ENCODE results near the gene DIRAS3.

DNA sequence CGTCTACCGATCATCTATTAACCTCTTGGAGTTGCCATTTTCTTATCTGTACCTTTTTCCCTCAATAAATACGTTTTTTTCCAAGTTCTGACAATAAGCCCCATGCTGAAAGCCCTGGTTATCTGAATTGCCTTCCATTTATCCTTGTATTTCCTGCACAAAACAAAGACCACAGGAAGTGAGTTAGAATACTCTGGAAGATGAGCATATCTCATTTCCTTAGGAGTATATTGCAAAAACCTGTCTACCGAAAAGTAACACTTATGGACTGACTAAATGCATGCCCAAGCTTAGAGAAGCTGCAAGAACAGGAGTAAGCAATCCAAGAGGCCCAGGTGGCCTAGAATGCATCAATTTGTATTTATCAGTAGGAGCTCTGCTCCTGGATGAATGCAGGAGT, 39.9 kb downstream of the DIRAS3 start:
- TF ChIP-seq, protein P1, sequence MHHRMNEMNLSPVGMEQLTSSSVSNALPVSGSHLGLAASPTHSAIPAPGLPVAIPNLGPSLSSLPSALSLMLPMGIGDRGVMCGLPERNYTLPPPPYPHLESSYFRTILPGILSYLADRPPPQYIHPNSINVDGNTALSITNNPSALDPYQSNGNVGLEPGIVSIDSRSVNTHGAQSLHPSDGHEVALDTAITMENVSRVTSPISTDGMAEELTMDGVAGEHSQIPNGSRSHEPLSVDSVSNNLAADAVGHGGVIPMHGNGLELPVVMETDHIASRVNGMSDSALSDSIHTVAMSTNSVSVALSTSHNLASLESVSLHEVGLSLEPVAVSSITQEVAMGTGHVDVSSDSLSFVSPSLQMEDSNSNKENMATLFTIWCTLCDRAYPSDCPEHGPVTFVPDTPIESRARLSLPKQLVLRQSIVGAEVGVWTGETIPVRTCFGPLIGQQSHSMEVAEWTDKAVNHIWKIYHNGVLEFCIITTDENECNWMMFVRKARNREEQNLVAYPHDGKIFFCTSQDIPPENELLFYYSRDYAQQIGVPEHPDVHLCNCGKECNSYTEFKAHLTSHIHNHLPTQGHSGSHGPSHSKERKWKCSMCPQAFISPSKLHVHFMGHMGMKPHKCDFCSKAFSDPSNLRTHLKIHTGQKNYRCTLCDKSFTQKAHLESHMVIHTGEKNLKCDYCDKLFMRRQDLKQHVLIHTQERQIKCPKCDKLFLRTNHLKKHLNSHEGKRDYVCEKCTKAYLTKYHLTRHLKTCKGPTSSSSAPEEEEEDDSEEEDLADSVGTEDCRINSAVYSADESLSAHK (tag by site-specific recombination; IDR thresholded peaks at IDR 0.05) = no peak
- TF ChIP-seq, protein P2, sequence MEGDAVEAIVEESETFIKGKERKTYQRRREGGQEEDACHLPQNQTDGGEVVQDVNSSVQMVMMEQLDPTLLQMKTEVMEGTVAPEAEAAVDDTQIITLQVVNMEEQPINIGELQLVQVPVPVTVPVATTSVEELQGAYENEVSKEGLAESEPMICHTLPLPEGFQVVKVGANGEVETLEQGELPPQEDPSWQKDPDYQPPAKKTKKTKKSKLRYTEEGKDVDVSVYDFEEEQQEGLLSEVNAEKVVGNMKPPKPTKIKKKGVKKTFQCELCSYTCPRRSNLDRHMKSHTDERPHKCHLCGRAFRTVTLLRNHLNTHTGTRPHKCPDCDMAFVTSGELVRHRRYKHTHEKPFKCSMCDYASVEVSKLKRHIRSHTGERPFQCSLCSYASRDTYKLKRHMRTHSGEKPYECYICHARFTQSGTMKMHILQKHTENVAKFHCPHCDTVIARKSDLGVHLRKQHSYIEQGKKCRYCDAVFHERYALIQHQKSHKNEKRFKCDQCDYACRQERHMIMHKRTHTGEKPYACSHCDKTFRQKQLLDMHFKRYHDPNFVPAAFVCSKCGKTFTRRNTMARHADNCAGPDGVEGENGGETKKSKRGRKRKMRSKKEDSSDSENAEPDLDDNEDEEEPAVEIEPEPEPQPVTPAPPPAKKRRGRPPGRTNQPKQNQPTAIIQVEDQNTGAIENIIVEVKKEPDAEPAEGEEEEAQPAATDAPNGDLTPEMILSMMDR (tag by site-specific recombination; IDR thresholded peaks at IDR 0.05) = no peak
- TF ChIP-seq, protein P3, sequence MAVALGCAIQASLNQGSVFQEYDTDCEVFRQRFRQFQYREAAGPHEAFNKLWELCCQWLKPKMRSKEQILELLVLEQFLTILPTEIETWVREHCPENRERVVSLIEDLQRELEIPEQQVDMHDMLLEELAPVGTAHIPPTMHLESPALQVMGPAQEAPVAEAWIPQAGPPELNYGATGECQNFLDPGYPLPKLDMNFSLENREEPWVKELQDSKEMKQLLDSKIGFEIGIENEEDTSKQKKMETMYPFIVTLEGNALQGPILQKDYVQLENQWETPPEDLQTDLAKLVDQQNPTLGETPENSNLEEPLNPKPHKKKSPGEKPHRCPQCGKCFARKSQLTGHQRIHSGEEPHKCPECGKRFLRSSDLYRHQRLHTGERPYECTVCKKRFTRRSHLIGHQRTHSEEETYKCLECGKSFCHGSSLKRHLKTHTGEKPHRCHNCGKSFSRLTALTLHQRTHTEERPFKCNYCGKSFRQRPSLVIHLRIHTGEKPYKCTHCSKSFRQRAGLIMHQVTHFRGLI (tag by site-specific recombination; IDR thresholded peaks at IDR 0.05) = no peak
- TF ChIP-seq ZNF560 (tag by site-specific recombination; IDR thresholded peaks at IDR 0.05; ENCODE audit: borderline replicate concordance) = no peak
- TF ChIP-seq PRDM1 (tag by site-specific recombination; IDR thresholded peaks at IDR 0.05) = no peak
- TF ChIP-seq, protein P4, sequence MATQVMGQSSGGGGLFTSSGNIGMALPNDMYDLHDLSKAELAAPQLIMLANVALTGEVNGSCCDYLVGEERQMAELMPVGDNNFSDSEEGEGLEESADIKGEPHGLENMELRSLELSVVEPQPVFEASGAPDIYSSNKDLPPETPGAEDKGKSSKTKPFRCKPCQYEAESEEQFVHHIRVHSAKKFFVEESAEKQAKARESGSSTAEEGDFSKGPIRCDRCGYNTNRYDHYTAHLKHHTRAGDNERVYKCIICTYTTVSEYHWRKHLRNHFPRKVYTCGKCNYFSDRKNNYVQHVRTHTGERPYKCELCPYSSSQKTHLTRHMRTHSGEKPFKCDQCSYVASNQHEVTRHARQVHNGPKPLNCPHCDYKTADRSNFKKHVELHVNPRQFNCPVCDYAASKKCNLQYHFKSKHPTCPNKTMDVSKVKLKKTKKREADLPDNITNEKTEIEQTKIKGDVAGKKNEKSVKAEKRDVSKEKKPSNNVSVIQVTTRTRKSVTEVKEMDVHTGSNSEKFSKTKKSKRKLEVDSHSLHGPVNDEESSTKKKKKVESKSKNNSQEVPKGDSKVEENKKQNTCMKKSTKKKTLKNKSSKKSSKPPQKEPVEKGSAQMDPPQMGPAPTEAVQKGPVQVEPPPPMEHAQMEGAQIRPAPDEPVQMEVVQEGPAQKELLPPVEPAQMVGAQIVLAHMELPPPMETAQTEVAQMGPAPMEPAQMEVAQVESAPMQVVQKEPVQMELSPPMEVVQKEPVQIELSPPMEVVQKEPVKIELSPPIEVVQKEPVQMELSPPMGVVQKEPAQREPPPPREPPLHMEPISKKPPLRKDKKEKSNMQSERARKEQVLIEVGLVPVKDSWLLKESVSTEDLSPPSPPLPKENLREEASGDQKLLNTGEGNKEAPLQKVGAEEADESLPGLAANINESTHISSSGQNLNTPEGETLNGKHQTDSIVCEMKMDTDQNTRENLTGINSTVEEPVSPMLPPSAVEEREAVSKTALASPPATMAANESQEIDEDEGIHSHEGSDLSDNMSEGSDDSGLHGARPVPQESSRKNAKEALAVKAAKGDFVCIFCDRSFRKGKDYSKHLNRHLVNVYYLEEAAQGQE (tag by site-specific recombination; IDR thresholded peaks at IDR 0.05) = no peak
- TF ChIP-seq, protein P5, sequence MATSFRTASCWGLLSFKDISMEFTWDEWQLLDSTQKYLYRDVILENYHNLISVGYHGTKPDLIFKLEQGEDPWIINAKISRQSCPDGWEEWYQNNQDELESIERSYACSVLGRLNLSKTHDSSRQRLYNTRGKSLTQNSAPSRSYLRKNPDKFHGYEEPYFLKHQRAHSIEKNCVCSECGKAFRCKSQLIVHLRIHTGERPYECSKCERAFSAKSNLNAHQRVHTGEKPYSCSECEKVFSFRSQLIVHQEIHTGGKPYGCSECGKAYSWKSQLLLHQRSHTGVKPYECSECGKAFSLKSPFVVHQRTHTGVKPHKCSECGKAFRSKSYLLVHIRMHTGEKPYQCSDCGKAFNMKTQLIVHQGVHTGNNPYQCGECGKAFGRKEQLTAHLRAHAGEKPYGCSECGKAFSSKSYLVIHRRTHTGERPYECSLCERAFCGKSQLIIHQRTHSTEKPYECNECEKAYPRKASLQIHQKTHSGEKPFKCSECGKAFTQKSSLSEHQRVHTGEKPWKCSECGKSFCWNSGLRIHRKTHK (tag by site-specific recombination; IDR thresholded peaks at IDR 0.05) = no peak
- no peak for TF ChIP-seq ZFP3 (tag by site-specific recombination; IDR thresholded peaks at IDR 0.05; ENCODE audit: low read depth)
- TF ChIP-seq ZNF624 (tag by site-specific recombination; IDR thresholded peaks at IDR 0.05) = no peak
- TF ChIP-seq ZBTB20 (tag by site-specific recombination; IDR thresholded peaks at IDR 0.05) = no peak

All from HEK293 (cell line).